Caco-2 (cell line): Measurements from ENCODE around the gene KRTAP19-7. TPM values are rescaled to one million over a fixed set of nuclear protein-coding genes. Genes with fewer than 3 reads are reported as not detected.

Experiments used
- BruUV-seq: library from RNA; stranded (reverse); fragments of 400-500 nt; replicated peaks from 2 replicates; lab custom pipeline; 2021; lab: Mats Ljungman, UMichigan
- CTCF ChIA-PET: fragments of 300-600 bp; sonication (Branson Sonifier 250); formaldehyde crosslinking; loops from one replicate; lab custom pipeline; 2022; ENCODE audit warnings: antibody characterized with exemption; lab: Charles Lee
- POLR2A ChIA-PET: fragments of 300-600 bp; sonication (Branson Sonifier 250); formaldehyde crosslinking; loops from one replicate; lab custom pipeline; 2022; ENCODE audit warnings: antibody characterized with exemption; lab: Charles Lee
- DNase-seq, 2 experiments: peaks; one replicate each; pipeline versions ENCODE4 v3.0.0 to v3.0.0-alpha.2; 2020 to 2022
- H3K27me3 ChIP-seq: replicated peaks from 2 replicates; pipeline ENCODE4 v1.6.0; 2011; ENCODE audit warnings: low read length; ENCODE audit not compliant: control insufficient read depth, insufficient read depth
- H3K36me3 ChIP-seq: 2 replicates; pipeline ENCODE4 v1.5.1; 2011; ENCODE audit warnings: low read length; ENCODE audit not compliant: control insufficient read depth, insufficient read depth
- H3K4me1 ChIP-seq: fragments of 250-450 bp; sonication (Bioruptor Pico); 2 replicates; pipeline ENCODE4 v1.5.1; 2020; ENCODE audit warnings: mild to moderate bottlenecking
- H3K4me3 ChIP-seq: 2 replicates; pipeline ENCODE4 v1.5.1; 2011; ENCODE audit warnings: low read depth, mild to moderate bottlenecking, control low read depth, low read length
- H3K9me3 ChIP-seq: fragments of 250-450 bp; sonication (Bioruptor Pico); 2 replicates; pipeline ENCODE4 v1.5.1; 2020; ENCODE audit warnings: mild to moderate bottlenecking, moderate library complexity
- H3K27ac Mint-ChIP-seq: one replicate; pipeline ENCODE4 v1.8.0; 2022; ENCODE audit warnings: mixed read lengths; ENCODE audit not compliant: unreplicated experiment
- H3K27me3 Mint-ChIP-seq: one replicate; pipeline ENCODE4 v1.8.0; 2022; ENCODE audit warnings: mixed read lengths; ENCODE audit not compliant: insufficient read depth, unreplicated experiment
- H3K36me3 Mint-ChIP-seq: one replicate; pipeline ENCODE4 v1.8.0; 2022; ENCODE audit warnings: mild to moderate bottlenecking, mixed read lengths; ENCODE audit not compliant: insufficient read depth, unreplicated experiment
- H3K4me1 Mint-ChIP-seq: one replicate; pipeline ENCODE4 v1.8.0; 2022; ENCODE audit warnings: low read depth, mixed read lengths; ENCODE audit not compliant: unreplicated experiment
- H3K4me3 Mint-ChIP-seq: one replicate; pipeline ENCODE4 v1.8.0; 2022; ENCODE audit warnings: mild to moderate bottlenecking, moderate library complexity, mixed read lengths; ENCODE audit not compliant: unreplicated experiment
- H3K9me3 Mint-ChIP-seq: one replicate; pipeline ENCODE4 v1.8.0; 2022; ENCODE audit warnings: mixed read lengths; ENCODE audit not compliant: unreplicated experiment
- CTCF ChIP-seq, 2 experiments: fragments of 200-600 bp in 1 of 2; IDR thresholded peaks; 1 replicate in 1 of 2; 2 replicates in 1 of 2; pipeline versions ENCODE4 v1.5.1 to v1.8.0; 2011 to 2022; ENCODE audit warnings: antibody characterized with exemption in 1 of 2, control low read depth in 1 of 2, inconsistent platforms in 1 of 2, low read depth in 1 of 2, low read length in 1 of 2, mild to moderate bottlenecking in 1 of 2, moderate library complexity in 1 of 2; ENCODE audit not compliant: insufficient read depth in 1 of 2, severe bottlenecking in 1 of 2, unreplicated experiment in 1 of 2
- intact Hi-C: fragments of 100-400 bp; cut with micrococcal nuclease; formaldehyde crosslinking; loops from one replicate; pipeline ENCODE4 v1.10.0; 2022; ENCODE audit not compliant: unreplicated experiment
- total RNA-seq: library from RNA; stranded (reverse); gene quantifications from 2 replicates; pipeline ENCODE4 v1.2.3, GENCODE V29; 2022

KRTAP19-7 gene
- total RNA-seq, 1 experiment from 2014 or later = not detected

GRCh38 chr21:30552782-30553181 lies 8.3 kb downstream of the KRTAP19-7 start:
- no peaks in the 10 kb centered on the region for H3K36me3 ChIP-seq
- ChIA-PET POLR2A (no interaction called here), CTCF (no interaction called here)
- intact Hi-C loops = no loop called here
- Mint-ChIP-seq H3K4me1 (no peaks in the 10 kb centered on the region), H3K27me3 (peaks cover 6% of the 10 kb centered on the region), H3K27ac (no peak overlapping the region), H3K36me3 (no peaks in the 10 kb centered on the region), H3K4me3 (no peak overlapping the region), H3K9me3 (peaks cover 8% of the 10 kb centered on the region)
- TF ChIP-seq CTCF (IDR thresholded peaks at IDR 0.05; ENCODE audit: insufficient read depth in 1 of 2, low read depth in 1 of 2, low read length in 1 of 2, severe bottlenecking in 1 of 2, unreplicated experiment in 1 of 2) = no peak
- H3K4me1 ChIP-seq = no peaks in the 10 kb centered on the region
- DNase-seq = no peak
- H3K9me3 ChIP-seq = no peaks in the 10 kb centered on the region
- no peaks in the 10 kb centered on the region for H3K27me3 ChIP-seq
- no TSS peak for BruUV-seq
- H3K4me3 ChIP-seq = no peak overlapping the region

GRCh38 chr21:30541764-30542163 lies 19.4 kb downstream of the KRTAP19-7 start, which contains the start of gene KRTAP19-6:
TSS of gene KRTAP19-6 (minus strand) at chr21:30541864. CDS start at chr21:30541833, 31 bp downstream.
- H3K36me3 ChIP-seq = no peaks in the 10 kb centered on the region
- no peak for TF ChIP-seq CTCF (IDR thresholded peaks at IDR 0.05; ENCODE audit: insufficient read depth in 1 of 2, low read depth in 1 of 2, low read length in 1 of 2, severe bottlenecking in 1 of 2, unreplicated experiment in 1 of 2)
- CTCF ChIA-PET = no interaction called here
- Mint-ChIP-seq H3K27me3 (peaks cover 7% of the 10 kb centered on the region), H3K9me3 (no peaks in the 10 kb centered on the region), H3K36me3 (no peaks in the 10 kb centered on the region), H3K27ac (no peak within 1 kb of the TSS), H3K4me3 (no peak within 1 kb of the TSS), H3K4me1 (no peaks in the 10 kb centered on the region)
- H3K4me3 ChIP-seq = no peak within 1 kb of the TSS
- DNase-seq = no peak
- no peaks in the 10 kb centered on the region for H3K4me1 ChIP-seq
- no peaks in the 10 kb centered on the region for H3K9me3 ChIP-seq
- intact Hi-C loops = no loop called here
- no TSS peak for BruUV-seq
- no peaks in the 10 kb centered on the region for H3K27me3 ChIP-seq
- POLR2A ChIA-PET = no interaction called here

GRCh38 chr21:30518876-30519275 lies 42.2 kb downstream of the KRTAP19-7 start:
- H3K27me3 ChIP-seq = no peaks in the 10 kb centered on the region
- Mint-ChIP-seq H3K27me3 (no peaks in the 10 kb centered on the region), H3K4me3 (no peak overlapping the region), H3K9me3 (no peaks in the 10 kb centered on the region), H3K4me1 (no peaks in the 10 kb centered on the region), H3K36me3 (no peaks in the 10 kb centered on the region), H3K27ac (no peak overlapping the region)
- DNase-seq = no peak
- BruUV-seq = no TSS peak
- CTCF ChIA-PET = no interaction called here
- no peaks in the 10 kb centered on the region for H3K9me3 ChIP-seq
- H3K36me3 ChIP-seq = no peaks in the 10 kb centered on the region
- no peak for TF ChIP-seq CTCF (IDR thresholded peaks at IDR 0.05; ENCODE audit: insufficient read depth in 1 of 2, low read depth in 1 of 2, low read length in 1 of 2, severe bottlenecking in 1 of 2, unreplicated experiment in 1 of 2)
- POLR2A ChIA-PET = no interaction called here
- intact Hi-C loops = no loop called here
- H3K4me1 ChIP-seq = no peaks in the 10 kb centered on the region
- no peak overlapping the region for H3K4me3 ChIP-seq
